Stimulated activated CD4-positive, alpha-beta T cell treated with anti-CD3 and anti-CD28 coated beads, Interleukin-15, amount 100 ng/mL, for 48 hours (primary cell): Measurements from ENCODE around the gene SNX6.
"Not testable (repeated sequence)": the region's sequence is repeated elsewhere in the genome, so short reads cannot be mapped to it uniquely, and the experiment has no call there.

Source experiments
- DNase-seq, 2 donors: peaks; one replicate each; pipeline ENCODE4 v3.0.0-alpha.2; 2020; ENCODE audit warnings: low read depth in 2 of 2

Gene SNX6

DNA sequence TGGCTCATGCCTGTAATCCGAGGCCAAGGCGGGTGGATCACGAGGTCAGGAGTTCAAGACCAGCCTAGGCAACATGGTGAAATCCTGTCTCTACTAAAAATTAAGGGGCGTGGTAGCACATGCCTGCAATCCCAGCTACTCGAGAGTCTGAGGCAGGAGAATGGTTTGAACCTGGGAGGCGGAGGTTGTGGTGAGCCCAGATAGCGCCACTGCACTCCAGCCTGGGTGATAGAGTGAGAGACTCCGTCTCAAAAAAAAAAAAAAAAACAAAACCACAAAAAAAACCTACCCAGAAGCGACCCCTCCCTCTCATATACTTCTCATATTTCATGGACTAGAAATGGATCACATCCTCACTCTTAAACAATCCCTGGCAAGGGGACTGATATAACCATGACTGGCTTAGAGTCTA, 4.4 kb upstream of the SNX6 start:
- DNase-seq = not testable (repeated sequence)

DNA sequence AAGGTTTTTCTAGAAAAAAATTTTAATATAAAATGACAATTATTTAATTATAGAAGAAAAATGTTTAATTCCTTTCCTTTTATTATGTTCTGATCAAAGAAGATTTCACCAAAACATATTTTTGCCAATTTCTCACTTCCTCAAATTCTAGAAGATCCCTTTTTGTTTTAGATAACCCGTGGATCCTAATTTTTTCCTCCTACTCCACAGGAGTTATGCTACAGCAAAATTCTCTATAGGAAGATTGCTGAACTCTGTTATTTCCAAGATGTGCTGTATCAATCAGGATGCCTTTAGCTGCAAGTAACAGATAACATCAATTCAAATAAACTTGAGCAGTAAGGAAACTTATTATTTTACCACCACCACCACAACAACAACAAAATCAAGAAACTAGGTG, 3.8 kb upstream of the SNX6 start:
- no peak for DNase-seq

DNA sequence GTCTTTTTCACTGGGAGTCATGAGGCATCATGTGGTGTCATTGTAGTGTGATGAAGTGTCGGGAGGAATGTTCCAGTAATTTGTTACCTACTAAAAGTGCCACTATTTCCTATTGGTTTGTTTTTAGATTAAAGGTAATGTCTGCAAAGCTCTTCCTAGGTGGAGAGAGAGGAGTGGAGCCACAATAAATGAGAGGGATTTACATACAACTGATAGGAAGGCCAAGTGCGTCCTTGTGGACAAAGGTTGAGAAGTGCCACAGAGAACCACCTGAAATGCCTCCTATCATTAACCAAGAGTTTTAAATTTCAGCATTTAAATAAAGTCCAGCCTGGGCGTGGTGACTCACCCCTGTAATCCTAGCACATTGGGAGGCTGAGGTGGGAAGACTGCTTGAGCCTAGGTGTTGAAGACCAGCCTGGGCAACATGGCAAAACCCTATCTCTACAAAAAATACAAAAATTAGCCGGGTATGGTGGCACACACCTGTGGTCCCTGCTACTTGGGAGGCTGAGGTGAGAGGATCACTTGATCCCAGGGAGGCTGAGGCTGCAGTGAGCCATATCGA, 2.5 kb upstream of the SNX6 start:
- DNase-seq = no peak

DNA sequence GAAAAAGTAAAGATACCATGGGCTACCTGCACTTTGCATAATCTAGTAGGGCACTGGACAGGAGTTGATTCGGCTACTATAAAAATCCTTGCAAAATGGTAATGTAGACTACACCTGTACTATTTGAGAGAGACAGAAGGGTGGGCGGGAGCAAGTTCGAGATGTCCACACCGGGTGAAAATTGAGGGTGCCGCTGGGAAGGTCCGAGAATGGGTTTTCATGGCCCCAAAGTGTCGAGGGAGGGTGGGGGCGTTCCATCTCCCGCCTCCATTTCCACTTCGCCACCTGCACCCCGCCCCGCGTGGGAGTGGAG, 648 bp downstream of the SNX6 start:
- no peak for DNase-seq

DNA sequence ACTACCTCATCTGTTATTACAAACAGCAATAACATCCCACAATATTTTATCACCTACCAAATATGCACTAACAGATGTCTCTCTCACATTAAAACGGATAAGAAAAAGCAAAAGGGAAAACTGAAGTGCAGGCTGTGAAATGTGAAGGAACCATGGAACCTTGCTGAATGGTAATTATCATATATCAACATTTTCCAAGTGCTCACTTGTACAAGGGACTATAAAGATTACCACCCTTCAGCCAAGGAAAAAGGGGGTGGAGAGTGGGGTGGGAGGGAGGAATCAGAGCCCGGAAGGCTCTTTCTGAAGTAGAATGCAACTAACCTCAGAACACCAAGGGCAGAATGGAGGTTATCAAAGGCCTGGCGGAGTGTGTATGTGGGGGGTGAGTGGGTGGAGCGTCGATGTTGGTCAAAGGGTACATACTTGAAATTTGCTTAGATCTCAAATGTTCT, 1.2 kb downstream of the SNX6 start:
- peak in 1 of 2 donors; percentile 1 for DNase-seq

DNA sequence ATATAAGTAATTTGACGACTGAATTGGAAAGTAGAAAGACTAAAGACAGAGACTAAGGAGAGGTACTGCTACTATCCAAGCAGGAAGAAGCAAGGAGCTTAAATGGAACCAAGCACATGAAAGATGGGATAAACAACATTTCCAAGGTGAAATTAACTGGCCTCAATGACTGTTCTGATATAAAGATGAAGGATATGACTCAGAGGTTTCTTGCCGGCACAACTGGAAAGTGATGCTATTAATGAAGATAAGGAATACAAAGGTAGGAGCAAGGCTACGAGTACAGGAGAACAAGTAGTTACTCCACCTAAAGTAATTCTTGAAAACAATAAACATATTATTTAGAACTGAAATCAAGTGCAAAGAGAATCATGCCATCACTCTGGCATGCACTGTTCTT, 6.4 kb downstream of the SNX6 start:
- no peak for DNase-seq

DNA sequence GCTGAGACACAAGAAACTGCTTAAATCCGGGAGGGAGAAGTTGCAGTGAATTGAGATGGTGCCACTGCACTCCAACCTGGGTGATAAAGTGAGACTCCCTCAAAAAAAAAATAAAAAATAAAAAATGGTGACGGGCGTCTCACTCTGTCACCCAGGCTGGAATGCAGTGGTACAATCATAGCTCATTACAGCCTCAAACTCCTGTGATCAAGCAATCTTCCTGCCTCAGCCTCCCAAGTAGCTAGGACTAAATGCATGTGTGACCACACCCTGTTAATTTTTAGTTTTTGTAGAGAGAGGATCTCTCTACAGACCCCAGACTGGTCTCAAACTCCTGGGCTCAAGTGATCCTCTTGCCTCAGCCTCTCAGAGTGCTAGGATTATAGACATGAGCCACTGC, 9.1 kb downstream of the SNX6 start:
- DNase-seq = no peak

DNA sequence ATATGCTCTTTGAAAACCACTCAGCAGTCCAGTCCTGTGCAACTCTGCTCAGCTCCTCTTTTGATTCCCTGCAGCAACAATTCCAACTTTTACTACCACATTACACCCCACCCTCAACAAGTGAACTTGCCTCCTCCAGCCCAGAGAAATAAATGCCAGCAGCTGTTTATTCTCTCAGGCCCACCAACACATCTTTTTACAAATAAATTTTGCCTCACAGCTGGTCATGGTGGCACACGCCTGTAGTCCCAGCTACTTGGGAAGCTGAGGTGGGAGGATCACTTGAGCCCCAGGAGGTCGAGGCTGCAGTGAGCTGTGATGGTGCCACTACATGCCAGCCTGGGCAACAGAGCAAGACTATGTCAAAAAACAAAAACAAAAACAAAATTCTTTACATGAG, 9.8 kb downstream of the SNX6 start:
- DNase-seq = no peak

DNA sequence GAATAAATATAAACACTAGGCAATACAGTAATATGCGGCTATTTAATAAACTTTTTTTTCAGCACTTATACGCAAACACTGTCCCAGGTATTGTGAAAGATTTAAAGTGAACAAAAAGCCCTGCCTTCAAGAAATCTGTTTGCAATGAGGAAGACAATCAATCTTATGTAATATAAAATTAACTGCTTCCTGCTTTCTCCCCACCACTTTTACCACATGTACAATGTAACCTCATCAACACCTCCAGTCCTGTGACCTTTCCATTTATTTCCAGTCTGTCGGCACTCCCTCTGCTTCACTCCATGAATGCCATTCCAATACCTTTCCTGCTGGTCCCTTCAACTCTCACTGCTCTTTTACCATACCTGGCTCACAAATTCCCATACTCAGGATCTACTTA, 10.5 kb downstream of the SNX6 start:
- no peak for DNase-seq

DNA sequence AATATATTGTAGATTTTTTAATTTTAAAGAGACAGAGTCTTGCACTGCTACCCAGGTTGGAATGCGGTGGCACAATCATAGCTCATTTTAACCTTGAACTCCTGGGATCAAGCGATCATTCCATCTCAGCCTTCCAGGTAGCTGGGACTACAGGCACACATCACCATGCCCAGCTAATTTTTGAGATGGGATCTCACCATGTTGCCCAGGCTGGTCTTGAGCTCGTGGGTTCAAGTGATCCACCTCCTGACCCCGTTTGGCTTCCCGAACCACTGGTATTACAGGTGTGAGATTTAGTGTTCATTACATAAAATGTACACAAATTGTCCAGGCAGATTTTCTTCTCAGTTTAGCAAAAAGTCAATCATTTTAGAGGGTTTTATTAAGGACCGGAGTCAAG, 13.6 kb downstream of the SNX6 start:
- DNase-seq = no peak

DNA sequence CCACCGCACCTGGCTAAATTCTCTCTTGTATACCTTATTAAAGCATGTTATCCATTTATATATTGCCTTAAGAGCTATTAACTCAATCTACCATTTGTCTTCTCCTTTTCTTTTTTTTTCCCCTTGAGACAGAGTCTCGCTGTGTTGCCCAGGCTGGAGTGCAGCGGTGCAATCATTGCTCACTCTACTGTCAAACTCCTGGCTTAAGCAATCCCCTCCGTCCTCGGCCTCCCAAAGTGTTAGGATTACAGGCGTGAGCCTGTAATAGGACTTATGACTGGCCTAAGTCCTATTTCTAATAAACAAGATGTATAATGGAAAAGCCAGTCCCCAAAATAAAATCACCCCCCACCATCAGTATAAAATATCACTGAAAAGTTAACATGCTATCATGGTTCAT, 14.4 kb downstream of the SNX6 start:
- DNase-seq = no peak

DNA sequence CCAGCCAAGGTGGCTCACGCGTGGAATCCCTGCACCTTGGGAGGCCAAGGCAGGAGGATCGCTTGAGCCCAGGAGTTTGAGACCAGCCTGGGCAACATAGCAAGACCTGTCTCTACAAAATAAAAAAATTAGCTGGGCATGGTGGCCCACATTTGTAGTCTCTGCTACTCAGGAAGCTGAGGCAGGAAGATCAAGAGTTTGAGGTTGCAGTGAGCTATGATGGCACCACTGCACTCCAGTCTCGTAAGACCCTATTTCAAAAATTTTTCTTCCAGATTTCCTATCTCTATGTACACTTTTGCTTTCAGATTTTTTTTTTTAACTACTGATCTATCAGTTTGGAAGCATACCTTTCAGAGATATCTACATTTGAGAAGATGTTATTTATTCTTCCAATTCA, 15.3 kb downstream of the SNX6 start:
- DNase-seq = no peak

DNA sequence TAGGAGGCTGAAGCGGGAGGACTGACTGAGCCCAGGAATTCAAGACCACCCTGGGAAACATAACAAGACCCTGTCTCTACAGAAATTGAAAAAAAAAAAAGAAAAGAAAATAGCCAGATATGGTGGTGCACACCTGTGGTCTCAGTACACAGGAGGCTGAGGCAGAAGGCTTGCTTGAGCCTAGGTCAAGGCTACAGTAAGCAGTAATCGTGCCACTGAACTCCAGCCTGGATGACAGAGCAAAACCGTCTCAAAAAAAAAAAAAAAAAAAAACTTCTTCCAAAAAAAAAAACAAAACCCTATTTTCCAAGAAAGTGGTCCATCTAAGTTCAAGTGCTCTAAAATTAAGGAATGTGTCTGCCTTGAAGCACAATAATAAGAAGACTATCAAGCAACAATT, 19.8 kb downstream of the SNX6 start:
- DNase-seq = no peak

DNA sequence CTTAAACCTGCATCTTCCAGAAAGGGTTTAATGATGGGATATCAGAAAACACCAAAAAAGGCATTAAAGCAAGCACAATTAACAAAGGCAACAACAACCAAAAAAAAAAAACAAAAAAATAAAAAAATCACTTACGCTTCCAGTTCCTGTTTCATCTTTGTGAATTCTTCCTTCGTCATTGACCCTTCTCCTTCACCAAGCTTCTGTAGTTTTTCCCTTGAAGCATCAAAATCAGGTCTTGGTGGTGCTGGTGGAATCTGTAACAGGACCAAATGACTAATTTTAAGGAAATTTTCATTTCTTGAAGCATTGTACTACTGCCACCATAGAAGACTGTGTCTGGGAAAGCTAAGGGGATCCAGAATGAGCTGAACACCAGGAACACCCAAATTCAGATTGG, 24.5 kb downstream of the SNX6 start:
- DNase-seq = no peak

DNA sequence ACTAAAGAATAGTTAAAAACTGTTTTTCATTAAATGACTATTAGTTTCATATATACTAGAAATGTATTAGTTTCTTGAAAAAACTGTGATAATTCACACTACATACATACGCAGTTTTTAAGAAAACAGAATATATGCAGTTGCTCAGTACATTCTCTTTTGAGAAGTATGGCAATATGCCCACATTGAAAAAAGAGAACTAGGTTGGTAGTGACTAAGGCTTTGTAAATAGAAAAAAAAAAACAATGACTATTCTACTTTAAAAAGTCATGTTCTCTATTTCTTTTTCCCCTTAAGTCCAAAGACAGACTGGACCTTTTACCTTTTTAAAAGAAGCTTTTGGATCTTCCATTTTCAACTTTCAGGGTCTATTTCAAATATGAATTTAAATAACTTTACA, 25.0 kb downstream of the SNX6 start:
- DNase-seq = no peak

DNA sequence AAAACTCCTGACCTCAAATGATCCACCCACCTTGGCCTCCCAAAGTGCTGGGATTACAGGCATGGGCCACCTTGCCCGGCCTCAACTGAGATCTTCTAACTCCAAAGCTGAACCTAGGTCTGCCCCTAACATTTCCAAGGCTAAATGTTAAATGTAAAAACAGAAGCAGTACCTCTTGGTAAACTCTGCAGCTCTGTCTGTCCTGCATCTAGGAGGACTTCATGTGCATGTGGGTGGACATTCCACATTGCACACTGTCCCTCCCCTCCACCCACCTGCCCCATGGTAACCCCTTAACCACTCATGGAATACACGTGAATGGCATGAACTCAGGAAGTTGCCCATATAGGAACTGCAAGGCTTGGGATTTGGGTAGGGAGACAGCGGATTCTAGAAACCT, 33.1 kb downstream of the SNX6 start:
- no peak for DNase-seq

DNA sequence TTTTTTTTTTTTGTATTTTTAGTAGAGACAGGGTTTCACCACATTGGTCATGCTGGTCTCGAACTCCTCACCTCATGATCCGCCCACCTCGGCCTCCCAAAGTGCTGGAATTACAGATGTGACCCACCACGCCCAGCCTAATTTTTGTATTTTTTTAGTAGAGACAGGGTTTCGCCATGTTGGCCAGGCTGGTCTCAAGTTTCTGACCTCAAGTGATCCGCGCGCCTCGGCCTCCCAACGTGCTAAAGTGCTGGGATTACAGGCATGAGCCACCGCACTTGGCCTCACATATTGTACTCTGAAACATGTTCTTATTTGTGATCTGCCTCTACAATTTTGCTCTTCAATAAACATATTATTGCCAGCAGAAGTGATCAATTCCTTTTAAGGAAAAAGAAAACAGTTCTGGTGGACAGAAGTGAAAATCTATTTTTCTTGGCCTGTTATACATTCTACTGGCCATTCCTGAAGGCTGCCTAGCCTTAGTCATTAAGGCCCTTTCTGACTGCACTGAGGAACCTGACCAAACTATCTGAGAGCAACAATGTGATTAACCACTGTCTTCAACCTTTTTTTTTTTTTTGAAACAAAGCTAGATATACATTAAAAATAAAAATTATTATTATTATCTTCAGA, 36.1 kb downstream of the SNX6 start:
- DNase-seq = no peak

DNA sequence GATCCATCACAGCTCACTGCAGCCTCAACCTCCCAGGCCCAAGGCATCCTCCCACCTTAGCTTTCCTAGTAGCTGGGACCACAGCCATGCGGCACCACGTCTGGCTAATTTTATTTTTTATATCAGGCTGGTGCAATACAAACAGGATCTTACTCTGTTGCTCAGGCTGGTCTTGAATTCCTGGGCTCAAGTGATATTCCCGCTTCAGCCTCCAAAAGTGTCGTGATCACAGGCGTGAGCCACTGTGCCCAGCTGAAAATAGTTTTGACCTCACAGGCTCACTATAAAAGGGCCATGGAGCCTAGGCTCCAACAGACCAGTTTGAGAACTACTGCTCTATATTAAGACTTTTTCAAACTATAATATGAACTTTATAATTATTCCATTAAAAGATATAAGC, 37.3 kb downstream of the SNX6 start:
- no peak for DNase-seq

DNA sequence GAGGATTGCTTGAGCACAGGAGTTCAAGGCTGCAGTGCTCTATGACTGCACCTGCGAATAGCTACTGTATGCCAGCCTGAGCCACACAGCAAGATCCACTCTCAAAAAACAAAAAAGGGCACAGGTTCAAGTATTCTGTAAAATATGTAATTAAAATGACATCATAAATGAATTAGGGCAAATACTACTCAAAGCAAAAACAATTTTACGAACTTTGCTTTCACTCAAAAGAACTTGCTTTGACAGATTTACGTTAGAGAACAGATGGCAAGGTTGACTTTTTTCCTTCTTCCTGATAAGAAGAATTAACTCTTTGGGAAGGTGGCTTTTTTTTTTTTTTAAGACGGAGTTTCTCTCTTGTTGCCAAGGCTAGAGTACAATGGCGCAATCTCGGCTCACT, 46.4 kb downstream of the SNX6 start:
- DNase-seq = no peak

DNA sequence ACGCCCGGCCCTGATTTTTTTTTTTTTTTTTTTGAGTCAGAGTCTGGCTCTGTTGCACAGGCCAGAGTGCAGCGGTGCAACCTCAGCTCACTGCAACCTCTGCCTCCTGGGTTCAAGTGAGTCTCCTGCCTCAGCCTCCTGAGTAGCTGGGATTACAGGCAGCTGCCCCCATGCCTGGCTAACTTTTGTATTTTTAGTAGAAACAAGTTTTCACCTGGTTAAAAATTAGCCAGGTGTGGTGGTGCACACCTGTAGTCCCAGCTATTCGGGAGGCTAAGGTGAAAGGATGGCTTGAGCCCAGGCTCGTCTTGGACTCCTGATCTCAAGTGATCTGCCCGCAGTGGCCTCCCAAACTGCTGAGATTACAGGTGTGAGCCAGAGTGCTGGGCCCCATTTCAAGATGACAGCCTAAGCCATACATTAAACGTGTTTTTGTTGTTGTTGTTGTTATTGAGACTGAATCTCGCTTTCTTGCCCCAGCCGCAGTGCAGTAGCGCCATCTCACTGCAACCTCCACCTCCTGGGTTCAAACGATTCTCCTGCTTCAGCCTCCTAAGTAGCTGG, 47.7 kb downstream of the SNX6 start:
- DNase-seq = no peak

DNA sequence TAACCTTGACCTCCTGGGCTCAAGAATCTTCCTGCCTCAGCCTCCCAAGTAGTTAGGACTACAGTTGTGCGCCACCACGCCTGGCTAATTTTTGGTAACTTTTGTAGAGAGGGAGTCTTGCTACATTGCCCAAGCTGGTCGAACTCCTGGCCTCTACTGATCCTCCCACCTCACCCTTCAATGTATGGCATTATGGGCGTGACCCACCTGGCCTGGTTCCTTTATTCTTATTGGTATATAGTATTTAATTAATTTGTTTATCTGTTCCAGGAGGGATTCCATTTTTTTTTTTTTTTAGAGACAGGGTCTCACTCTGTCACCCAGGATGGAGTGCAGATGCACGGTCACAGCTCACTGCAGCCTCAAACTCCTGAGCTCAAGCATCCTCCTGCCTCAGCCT, 49.6 kb downstream of the SNX6 start:
- DNase-seq = no peak

DNA sequence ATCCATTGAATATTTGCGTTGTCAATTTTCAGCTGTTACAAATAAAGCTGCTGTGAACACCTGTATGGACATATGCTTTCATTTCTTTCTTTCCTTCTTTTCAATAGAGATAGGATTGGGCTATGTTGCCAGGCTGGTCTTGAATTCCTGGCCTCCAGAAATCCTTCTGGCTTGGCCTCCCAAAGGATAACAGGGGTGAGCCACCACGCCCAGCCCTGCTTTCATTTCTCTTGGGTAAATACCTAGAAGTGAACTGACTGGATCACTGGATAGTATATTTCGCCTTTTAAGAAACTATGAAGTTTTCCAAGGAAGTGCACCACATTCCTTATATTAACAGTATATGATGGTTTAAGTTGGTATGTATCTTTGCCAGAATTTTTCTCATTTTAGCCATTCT, 58.2 kb downstream of the SNX6 start:
- DNase-seq = no peak

DNA sequence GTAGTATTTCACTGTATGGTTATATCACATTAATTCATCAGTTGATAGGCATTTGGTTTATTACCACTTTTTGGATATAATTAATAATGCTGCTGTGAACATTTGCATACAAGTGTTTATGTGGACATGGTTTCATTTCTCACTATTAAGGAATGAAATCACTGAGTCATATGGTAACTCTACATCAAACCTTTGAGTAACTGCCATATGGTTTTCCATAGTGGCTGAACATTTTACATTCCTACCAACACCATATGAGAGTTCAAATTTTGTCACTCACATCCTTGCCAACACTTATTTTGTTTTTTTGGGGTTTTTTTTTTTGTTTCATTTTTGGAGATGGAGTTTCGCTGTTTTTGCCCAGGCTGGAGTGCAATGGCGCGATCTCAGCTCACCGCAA, 60.2 kb downstream of the SNX6 start:
- no peak for DNase-seq

DNA sequence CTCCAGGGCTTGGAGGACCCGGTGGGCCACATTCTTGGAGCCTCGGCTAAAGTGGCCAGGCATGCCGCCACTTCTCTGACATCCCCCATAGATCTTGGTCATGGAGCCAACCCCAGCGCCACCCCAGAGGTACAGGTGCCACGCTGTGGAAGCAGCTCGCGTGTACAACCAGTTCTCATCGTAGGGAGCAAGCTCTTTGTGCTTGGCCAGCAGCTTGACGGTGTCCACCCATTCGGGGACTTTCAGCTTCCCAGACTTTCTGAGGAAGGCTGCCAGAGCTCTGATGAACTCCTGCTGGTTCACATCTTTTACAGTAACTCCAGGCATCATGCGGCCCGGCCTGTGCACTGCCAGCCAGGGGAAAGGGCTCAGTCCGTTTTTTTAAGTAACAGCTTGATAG, 61.1 kb downstream of the SNX6 start:
- no peak for DNase-seq
